Activated CD8-positive, alpha-beta T cell treated with anti-CD3 and anti-CD28 coated beads, Interleukin-2, amount 10 ng/mL, durations not matched to agents 7 days and 5 days (primary cell): ENCODE results near the gene DCHS2. TPM values are rescaled to one million over a fixed set of nuclear protein-coding genes. Genes with fewer than 3 reads are reported as not detected.

ENCODE experiments used
- ATAC-seq: fragments of 150-1000 bp; cut with Tn5 transposase; one replicate; pipeline ENCODE4 v1.10.0; 2021; ENCODE audit warnings: moderate library complexity
- CTCF ChIA-PET: fragments of 350-600 bp; sonication (Branson Sonifier 250); formaldehyde crosslinking; loops from one replicate; lab custom pipeline; 2021; ENCODE audit warnings: antibody characterized with exemption; lab: Charles Lee
- POLR2A ChIA-PET: fragments of 350-600 bp; sonication (Branson Sonifier 250); formaldehyde crosslinking; loops from one replicate; lab custom pipeline; 2021; ENCODE audit warnings: antibody characterized with exemption; lab: Charles Lee
- DNase-seq: peaks from one replicate; pipeline ENCODE4 v3.0.0-alpha.2; 2020
- H3K27ac Mint-ChIP-seq: one replicate; pipeline ENCODE4 v1.8.0; 2021; ENCODE audit warnings: mild to moderate bottlenecking, mixed read lengths
- H3K27me3 Mint-ChIP-seq: one replicate; pipeline ENCODE4 v1.8.0; 2021; ENCODE audit warnings: low read depth, mixed read lengths
- H3K36me3 Mint-ChIP-seq: one replicate; pipeline ENCODE4 v1.8.0; 2021; ENCODE audit warnings: low read depth, mixed read lengths
- H3K4me1 Mint-ChIP-seq: one replicate; pipeline ENCODE4 v1.8.0; 2021; ENCODE audit warnings: low read depth, mixed read lengths
- H3K4me3 Mint-ChIP-seq: one replicate; pipeline ENCODE4 v1.8.0; 2021; ENCODE audit warnings: mild to moderate bottlenecking, mixed read lengths
- H3K9me3 Mint-ChIP-seq: one replicate; pipeline ENCODE4 v1.8.0; 2022; ENCODE audit warnings: mixed read lengths; ENCODE audit not compliant: insufficient read depth
- total RNA-seq, 2 experiments: library from RNA; stranded (reverse); gene quantifications; one replicate each; pipeline ENCODE4 v1.2.3, GENCODE V29; 2021

DCHS2 gene, protein sequence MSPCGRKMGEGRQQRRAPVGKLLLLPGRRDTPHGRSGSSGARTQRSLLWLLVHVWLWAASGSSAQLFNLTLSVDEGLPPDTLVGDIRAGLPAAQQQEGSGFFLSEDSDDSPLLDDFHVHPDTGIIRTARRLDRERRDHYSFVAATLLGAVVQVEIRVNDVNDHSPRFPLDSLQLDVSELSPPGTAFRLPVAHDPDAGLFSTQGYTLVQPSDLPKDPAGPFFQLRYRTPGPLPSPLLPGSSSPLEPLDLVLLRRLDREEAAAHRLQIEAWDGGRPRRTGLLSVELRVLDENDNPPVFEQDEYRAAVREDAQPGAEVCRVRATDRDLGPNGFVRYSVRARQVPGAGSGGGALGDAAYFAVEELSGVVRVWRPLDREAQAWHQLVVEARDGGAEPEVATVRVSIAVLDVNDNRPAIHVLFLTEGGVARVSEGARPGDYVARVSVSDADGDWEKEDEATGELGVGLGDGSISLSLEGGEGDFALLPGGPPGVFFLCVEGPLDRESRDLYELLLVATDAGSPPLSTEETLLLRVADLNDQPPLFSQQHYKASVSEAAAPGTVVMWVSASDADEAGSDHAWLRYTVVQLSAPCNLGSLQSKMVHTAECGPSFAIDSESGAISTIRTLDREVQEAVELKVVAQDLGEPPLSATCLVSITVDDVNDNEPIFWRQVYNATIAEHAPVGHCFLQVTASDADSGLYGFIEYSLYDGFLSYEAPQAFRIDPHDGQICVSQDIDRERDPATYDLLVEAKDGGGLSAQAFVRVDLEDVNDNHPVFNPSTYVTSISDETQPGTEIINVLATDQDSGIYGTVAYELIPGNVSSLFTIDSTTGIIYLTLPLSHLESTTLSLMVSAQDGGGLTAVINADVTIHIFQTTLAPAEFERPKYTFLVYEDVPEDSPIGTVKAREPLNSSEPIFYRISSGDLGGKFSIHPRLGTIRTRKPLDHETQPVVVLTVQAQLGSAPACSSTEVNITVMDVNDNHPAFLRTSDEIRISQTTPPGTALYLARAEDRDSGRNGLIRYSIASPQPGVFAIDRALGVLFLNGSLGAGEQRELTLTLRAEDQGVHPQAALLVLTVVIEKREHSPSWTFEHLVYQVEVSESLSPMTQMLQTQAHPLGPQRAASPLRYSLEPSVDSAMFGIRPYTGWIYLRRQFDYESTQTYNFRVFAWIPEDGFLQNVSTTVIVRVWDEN (N-terminal part only)
- not detected for total RNA-seq

DNA sequence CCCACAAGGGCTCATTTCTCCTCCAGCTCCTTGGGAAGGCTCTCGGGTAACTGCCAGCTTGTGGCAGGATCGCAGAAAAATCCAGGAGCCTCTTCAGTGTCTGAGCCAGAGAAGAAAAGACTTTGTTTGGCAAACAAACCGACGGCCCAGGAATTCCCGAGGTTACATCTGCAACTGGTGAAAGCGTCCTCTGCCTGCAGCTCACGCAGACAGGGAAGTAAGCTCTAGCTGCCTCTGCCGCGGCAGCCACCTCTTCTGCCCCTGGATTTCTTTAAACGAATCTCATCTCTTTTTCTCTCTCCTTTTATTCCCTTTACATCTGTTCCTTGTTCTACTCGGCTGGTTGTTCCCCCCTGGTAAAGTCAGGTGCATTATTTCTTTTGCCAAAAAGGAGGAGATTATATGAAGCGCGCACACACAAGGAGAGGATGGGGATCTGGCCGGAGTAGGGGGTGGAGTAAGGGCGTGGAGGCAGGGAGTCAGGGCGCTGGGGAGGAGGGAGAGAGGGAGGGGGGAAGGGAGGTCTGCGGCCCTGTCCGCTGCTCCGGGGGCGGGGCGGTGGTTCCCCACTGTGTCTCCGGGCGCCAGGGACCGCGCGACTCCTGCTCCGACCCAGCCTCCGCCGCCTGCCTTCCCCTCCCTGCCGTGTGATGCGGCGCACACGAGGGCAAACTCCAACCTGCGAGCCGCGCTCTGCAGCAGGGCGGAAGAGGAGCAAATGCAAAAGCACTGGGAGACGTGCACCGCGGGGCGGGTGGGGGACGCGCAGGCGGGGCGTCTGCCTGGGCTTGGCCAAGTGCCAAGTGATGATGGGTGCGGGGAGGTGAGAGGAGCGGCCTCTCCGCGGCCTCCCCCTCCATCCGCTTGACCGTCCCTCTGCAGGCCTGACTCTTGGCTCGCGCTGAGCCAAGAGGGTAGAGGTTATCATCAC, at the start of gene DCHS2:
TSS of gene DCHS2 (minus strand) at position 459 of the 931 bp plus-strand sequence. CDS start at position 15, 444 bp downstream.
- Mint-ChIP-seq H3K27me3 (peaks cover 61% of the 10 kb centered on the region), H3K27ac (peak within 1 kb of the TSS; percentile 34), H3K4me1 (peaks cover 22% of the 10 kb centered on the region), H3K36me3 (no peaks in the 10 kb centered on the region), H3K4me3 (peak within 1 kb of the TSS; percentile 45), H3K9me3 (no peaks in the 10 kb centered on the region)
- DNase-seq (peak; percentile 39), ATAC-seq (peak; percentile 81)
- ChIA-PET CTCF (no interaction called here), POLR2A (no interaction called here)

DNA sequence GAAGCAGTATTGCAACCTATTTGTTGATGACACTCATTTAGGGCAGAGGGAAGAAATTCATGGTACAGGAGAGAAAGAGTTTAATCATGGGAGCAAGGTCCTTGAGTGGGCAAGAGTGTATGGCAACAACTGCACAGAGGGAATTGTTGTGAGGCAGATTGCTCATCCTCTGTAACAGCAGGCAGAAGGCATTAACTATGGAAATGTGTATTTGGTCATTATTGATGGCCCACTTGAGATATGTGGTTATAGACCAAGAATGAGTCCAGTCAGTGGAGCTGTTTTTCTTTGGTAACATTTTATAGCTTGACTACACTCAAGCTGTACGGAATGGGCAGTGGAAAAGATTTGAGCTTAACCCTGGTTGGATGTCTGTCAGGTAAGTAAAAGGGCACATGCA, 42.7 kb upstream of the DCHS2 start:
- POLR2A ChIA-PET = no interaction called here
- DNase-seq (no peak), ATAC-seq (no peak)
- Mint-ChIP-seq H3K27me3 (no peaks in the 10 kb centered on the region), H3K4me3 (no peak overlapping the region), H3K9me3 (no peaks in the 10 kb centered on the region), H3K27ac (no peak overlapping the region), H3K4me1 (no peaks in the 10 kb centered on the region), H3K36me3 (peaks cover 19% of the 10 kb centered on the region)
- CTCF ChIA-PET = interaction anchor here (1.2 kb wide), 1 partner anchor 25 kb away, joined by 3 read pairs; no protein-coding TSS in a partner anchor

DNA sequence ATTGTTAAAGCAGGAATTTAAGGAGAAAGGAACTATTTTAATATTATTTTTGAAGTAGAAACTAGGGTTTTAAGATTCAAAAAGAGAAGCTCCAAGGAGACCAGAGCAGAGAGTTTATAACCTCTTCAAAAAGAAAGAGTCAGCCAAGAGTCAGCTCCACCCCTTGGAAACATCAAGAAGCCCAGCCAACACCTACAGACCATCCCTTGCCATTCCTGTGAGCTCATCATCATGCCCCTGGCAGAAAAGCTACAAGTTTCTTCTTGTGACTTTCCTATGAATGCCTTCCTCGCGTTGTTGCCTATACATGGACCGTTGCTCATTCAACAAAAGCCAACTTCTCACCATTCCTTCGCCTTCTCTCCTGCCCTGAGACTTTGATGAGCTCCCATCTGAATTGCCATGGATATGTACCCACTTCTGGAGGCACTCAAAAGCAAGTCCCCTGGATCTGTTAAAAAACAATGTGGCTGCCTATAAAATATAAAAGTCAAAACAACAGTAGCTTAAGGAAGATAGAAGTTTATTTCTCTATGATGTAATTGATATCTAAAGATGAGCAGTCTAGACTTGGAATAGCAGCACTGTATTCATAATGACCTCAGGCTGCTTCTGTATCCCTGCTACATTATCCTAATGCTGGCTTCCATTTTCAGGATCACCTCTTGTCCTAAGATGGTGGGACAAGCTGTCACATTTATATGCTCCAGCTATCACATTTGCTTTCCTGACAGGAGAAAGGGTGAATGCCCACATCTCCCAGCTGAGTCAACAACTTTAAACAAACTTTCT, 38.3 kb upstream of the DCHS2 start:
- Mint-ChIP-seq H3K4me3 (no peak overlapping the region), H3K36me3 (peaks cover 3% of the 10 kb centered on the region), H3K27me3 (peaks cover 7% of the 10 kb centered on the region), H3K4me1 (no peaks in the 10 kb centered on the region), H3K27ac (no peak overlapping the region), H3K9me3 (no peaks in the 10 kb centered on the region)
- DNase-seq (no peak), ATAC-seq (no peak)
- ChIA-PET CTCF (interaction anchor here (0.6 to 0.9 kb wide), 2 partner anchors 23 to 1423 kb away, joined by 3 read pairs; no protein-coding TSS in a partner anchor), POLR2A (interaction anchor here (0.6 kb wide), 1 partner anchor 20 kb away, joined by 3 read pairs; the partner anchor contains the start of gene PLRG1)

DNA sequence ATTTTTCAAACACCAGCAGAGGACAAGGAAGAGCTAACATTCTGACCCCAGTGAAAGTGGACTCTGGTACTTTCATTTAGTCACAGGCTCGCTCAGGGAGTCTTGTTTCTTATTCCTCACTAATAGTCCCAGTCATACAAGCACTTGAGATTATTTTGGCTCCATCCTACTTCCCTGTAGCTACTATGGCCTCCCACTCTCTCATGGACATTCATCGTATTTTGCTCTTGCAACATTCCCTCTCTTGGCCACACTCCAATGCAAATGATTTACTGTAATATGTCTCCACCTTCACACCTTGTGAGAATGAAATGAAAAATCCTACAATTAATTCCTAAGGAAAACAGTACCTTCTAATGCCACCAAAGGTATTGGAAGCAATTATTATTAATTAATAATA, 37.3 kb upstream of the DCHS2 start:
- ChIA-PET POLR2A (no interaction called here), CTCF (no interaction called here)
- H3K9me3 Mint-ChIP-seq = no peaks in the 10 kb centered on the region
- DNase-seq (no peak), ATAC-seq (no peak)
- no peaks in the 10 kb centered on the region for H3K4me1 Mint-ChIP-seq
- no peak overlapping the region for H3K27ac Mint-ChIP-seq
- peaks cover 7% of the 10 kb centered on the region for H3K27me3 Mint-ChIP-seq
- H3K4me3 Mint-ChIP-seq = no peak overlapping the region
- H3K36me3 Mint-ChIP-seq = no peaks in the 10 kb centered on the region

DNA sequence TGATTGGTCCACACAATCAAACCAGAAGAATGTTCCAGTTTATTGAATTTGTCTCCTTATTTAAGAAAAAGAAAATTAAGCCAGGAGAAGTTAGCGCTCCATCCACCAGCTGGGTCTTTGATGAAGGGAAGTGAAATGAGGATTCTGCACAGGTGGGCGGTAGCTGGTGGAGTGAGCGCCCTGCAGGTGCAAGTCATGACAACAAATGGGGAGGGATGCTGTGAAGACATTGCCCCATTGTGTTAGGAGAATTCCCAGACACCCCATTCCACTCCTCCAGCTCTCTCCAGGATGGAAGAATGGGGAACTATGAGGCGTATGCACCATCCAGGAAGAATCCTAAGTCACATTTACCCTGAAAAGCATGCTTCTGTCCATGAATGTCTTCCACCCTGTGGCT, 35.7 kb upstream of the DCHS2 start:
- no peaks in the 10 kb centered on the region for H3K4me1 Mint-ChIP-seq
- CTCF ChIA-PET = no interaction called here
- no peak for DNase-seq
- no peaks in the 10 kb centered on the region for H3K36me3 Mint-ChIP-seq
- ATAC-seq = no peak
- no peaks in the 10 kb centered on the region for H3K9me3 Mint-ChIP-seq
- H3K27ac Mint-ChIP-seq = no peak overlapping the region
- H3K4me3 Mint-ChIP-seq = no peak overlapping the region
- POLR2A ChIA-PET = no interaction called here
- H3K27me3 Mint-ChIP-seq = peaks cover 13% of the 10 kb centered on the region

DNA sequence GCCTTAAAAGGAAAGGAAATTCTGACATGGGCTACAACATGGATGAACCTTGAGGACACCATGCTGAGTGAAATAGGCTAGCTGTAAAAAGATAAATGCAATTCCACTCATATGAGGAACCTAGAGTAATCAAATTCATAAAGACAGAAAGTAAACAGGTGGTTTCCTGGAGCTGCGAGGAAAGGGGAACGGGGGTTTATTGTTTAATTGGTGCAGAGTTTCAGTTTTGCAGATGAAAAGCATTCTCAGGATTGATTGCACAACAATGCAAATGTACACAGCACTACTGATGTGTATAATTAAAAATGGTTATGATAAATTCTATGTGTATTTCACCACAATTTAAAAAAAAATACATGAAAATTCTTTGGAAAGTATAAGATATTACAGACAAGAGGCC, 34.6 kb upstream of the DCHS2 start:
- POLR2A ChIA-PET = no interaction called here
- no peak for DNase-seq
- Mint-ChIP-seq H3K9me3 (no peaks in the 10 kb centered on the region), H3K4me3 (no peak overlapping the region), H3K27ac (no peak overlapping the region), H3K36me3 (no peaks in the 10 kb centered on the region), H3K27me3 (peaks cover 15% of the 10 kb centered on the region), H3K4me1 (no peaks in the 10 kb centered on the region)
- no peak for ATAC-seq
- CTCF ChIA-PET = no interaction called here

DNA sequence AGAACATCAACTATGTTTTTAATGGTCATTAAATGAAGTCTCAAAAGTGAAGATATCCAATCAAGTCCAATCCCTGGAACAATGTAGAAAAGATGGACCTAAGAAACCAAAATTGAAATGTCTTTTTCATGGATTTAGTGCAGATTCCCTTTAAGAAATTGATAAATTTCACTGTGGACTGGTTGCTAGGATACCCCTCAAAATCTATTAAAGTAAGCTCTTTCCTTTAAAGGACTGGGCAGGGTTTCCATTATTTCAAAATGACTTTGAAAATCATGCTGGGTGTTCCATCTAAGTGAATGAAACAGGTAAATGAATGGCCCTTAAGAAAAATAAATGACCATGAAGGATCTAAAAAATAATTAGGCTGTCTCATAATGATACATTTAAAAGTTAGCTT, 30.0 kb upstream of the DCHS2 start:
- CTCF ChIA-PET = no interaction called here
- Mint-ChIP-seq H3K27ac (no peak overlapping the region), H3K4me1 (no peaks in the 10 kb centered on the region), H3K9me3 (no peaks in the 10 kb centered on the region), H3K36me3 (no peaks in the 10 kb centered on the region), H3K4me3 (no peak overlapping the region), H3K27me3 (peaks cover 26% of the 10 kb centered on the region)
- POLR2A ChIA-PET = no interaction called here
- no peak for DNase-seq
- ATAC-seq = no peak

DNA sequence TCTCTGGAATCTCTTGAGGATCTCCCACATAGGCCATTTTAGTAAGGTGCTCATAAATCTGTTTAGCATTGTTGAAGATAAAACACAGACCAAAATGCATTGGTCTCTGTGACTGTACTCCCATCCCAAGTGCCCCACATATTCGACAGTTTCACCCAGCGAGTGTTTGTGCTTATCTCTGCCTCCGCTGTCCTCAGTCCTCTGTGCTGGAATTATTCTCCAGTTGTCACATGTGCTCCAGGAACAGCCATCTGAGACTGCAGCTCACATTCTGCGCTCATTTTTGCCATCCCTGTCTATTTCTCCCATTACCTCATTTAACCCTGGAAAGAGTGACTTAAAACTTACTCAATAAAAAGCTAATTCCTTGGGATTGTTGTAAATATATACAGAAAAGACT, 27.6 kb upstream of the DCHS2 start:
- ChIA-PET POLR2A (no interaction called here), CTCF (no interaction called here)
- peaks cover 26% of the 10 kb centered on the region for H3K27me3 Mint-ChIP-seq
- no peaks in the 10 kb centered on the region for H3K9me3 Mint-ChIP-seq
- no peak overlapping the region for H3K27ac Mint-ChIP-seq
- H3K4me3 Mint-ChIP-seq = no peak overlapping the region
- H3K36me3 Mint-ChIP-seq = no peaks in the 10 kb centered on the region
- DNase-seq = no peak
- H3K4me1 Mint-ChIP-seq = no peaks in the 10 kb centered on the region
- no peak for ATAC-seq

DNA sequence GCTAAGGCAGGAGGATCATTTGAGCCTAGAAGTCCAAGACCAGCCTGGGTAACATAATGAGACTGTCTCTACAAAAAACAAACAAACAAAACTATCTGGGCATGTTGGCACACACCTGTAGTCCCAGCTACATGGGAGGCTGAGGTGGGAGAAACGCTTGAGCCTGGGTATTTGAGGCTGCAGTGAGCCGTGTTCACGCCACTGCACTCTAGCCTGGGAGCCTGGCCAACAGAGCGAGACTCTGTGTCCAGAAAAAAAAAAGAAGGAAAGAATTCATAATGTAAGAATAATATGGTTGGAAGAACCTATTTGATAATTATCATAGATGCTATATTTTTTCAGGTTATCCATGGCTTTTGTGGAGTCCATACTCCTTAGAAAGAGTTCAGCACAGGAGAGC, 26.0 kb upstream of the DCHS2 start:
- Mint-ChIP-seq H3K36me3 (no peaks in the 10 kb centered on the region), H3K27me3 (peaks cover 28% of the 10 kb centered on the region), H3K27ac (no peak overlapping the region), H3K9me3 (no peaks in the 10 kb centered on the region), H3K4me1 (no peaks in the 10 kb centered on the region), H3K4me3 (no peak overlapping the region)
- no peak for ATAC-seq
- ChIA-PET CTCF (interaction anchor here (0.8 kb wide), 1 partner anchor 15 kb away, joined by 3 read pairs; no protein-coding TSS in a partner anchor), POLR2A (no interaction called here)
- DNase-seq = no peak

DNA sequence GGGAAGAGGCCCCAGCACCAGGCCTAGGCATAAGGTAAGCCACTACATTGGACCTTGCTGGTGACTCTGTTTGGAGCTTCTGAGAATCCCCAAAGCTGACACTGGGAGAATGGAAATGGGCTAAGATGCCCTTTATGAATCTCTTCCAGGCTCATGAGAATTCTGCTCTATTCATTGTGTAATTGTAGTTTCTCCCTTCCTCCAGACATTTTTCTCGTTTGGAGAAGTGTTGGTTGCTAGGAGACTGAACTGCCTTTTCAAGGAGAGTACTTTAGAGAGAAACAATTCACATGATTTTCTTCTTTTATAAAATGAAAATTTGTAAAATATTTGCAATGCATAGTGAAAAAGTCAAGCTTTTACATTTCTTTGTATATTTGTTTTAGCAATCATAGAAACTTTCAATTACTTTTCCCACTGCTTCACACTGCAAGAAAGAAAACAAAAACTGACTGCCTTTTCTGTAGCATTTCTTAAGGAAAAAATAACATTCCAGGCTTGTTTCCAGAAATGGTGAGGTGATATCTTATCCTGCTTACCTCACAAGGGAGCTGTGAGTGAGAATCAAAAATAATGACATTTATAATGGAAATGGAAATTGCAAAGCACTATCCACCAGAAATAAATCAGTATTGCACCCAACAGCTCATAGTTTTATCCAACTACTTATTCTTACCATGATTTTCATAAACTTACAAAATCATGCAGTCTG, 24.9 kb upstream of the DCHS2 start:
- POLR2A ChIA-PET = no interaction called here
- H3K36me3 Mint-ChIP-seq = no peaks in the 10 kb centered on the region
- CTCF ChIA-PET = interaction anchor here (1.1 to 1.7 kb wide), 2 partner anchors 11 to 13 kb away, joined by 4 to 5 read pairs; no protein-coding TSS in a partner anchor
- no peak overlapping the region for H3K4me3 Mint-ChIP-seq
- no peaks in the 10 kb centered on the region for H3K9me3 Mint-ChIP-seq
- peaks cover 28% of the 10 kb centered on the region for H3K27me3 Mint-ChIP-seq
- H3K27ac Mint-ChIP-seq = no peak overlapping the region
- ATAC-seq (no peak), DNase-seq (no peak)
- no peaks in the 10 kb centered on the region for H3K4me1 Mint-ChIP-seq
